ENCODE data around the gene DRG2. TPM values are rescaled to one million over a fixed set of nuclear protein-coding genes. Genes with fewer than 3 reads are reported as not detected.

DRG2 gene
- total and polyA plus RNA-seq, 10 of the 15 experiments (the other 5 are each of a cell fraction or from before 2014, with no cell fraction given) = 9.1 to 64.8 (median 45.7) TPM

GRCh38 chr17:18064053-18064452 lies 23.7 kb upstream of the DRG2 start:
- Histone ChIP-seq H4K20me1 (ENCODE audit: control insufficient read depth, insufficient read depth) (no peaks in the 10 kb centered on the region), H3K9ac (ENCODE audit: control insufficient read depth, insufficient read depth, low read length) (no peak overlapping the region), H3K79me2 (ENCODE audit: control insufficient read depth, insufficient read depth, low read length) (no peaks in the 10 kb centered on the region), H3K4me3 (no peak overlapping the region), H3K4me2 (ENCODE audit: control insufficient read depth, insufficient read depth) (no peak overlapping the region), H3K4me1 (ENCODE audit: control insufficient read depth, insufficient read depth, low read length) (no peaks in the 10 kb centered on the region), H3K9me3 (replicated peaks; ENCODE audit: control insufficient read depth, insufficient read depth, low read length) (no peaks in the 10 kb centered on the region), H3K36me3 (ENCODE audit: control insufficient read depth in 2 of 2, insufficient read depth in 2 of 2, low read length in 1 of 2) (peaks cover 0 to 8% of the 10 kb centered on the region in 2 experiments; a peak in 3 of 4 replicates), H3K27me3 (replicated peaks in 1 of 2; ENCODE audit: control insufficient read depth in 2 of 2, insufficient read depth in 2 of 2, low read length in 1 of 2) (no peaks in the 10 kb centered on the region), H3K27ac (ENCODE audit: control insufficient read depth, insufficient read depth) (no peak overlapping the region), H2AFZ (ENCODE audit: control insufficient read depth, low read depth, low read length) (no peak overlapping the region)
- ATAC-seq (no peak), DNase-seq (ENCODE audit: low read depth, low spot score) (no peak), FAIRE-seq (no peak)
- 29% methylated on average over 2 of the region's 2 CpGs for WGBS (ENCODE audit: insufficient coverage, insufficient replicate concordance, low lambda C conversion rate, missing lambda C conversion rate)
- intact Hi-C loops (cut with micrococcal nuclease; ENCODE audit: unreplicated experiment) = no loop called here
- CTCF ChIA-PET = no interaction called here
- no TSS peak for BruUV-seq (replicated peaks)
- no peak for TF ChIP-seq MXI1 (IDR thresholded peaks at IDR 0.05; ENCODE audit: low read depth, low read length)
- TF ChIP-seq ASH2L (IDR thresholded peaks at IDR 0.05; ENCODE audit: borderline replicate concordance, low read depth) = no peak
- in situ Hi-C loops (cut with MboI) = no loop called here
- RAD21 ChIA-PET (ENCODE audit: unreplicated experiment) = no interaction called here
- POLR2A ChIA-PET = no interaction called here
- SMC1A ChIA-PET (ENCODE audit: uncharacterized antibody, unreplicated experiment) = no interaction called here

GRCh38 chr17:18065546-18065945 lies 22.2 kb upstream of the DRG2 start:
- RAD21 ChIA-PET (ENCODE audit: unreplicated experiment) = no interaction called here
- Histone ChIP-seq H2AFZ (ENCODE audit: control insufficient read depth, low read depth, low read length) (no peak overlapping the region), H3K27ac (ENCODE audit: control insufficient read depth, insufficient read depth) (no peak overlapping the region), H3K4me3 (no peak overlapping the region), H3K9ac (ENCODE audit: control insufficient read depth, insufficient read depth, low read length) (no peak overlapping the region), H3K27me3 (replicated peaks in 1 of 2; ENCODE audit: control insufficient read depth in 2 of 2, insufficient read depth in 2 of 2, low read length in 1 of 2) (no peaks in the 10 kb centered on the region), H4K20me1 (ENCODE audit: control insufficient read depth, insufficient read depth) (no peaks in the 10 kb centered on the region), H3K4me2 (ENCODE audit: control insufficient read depth, insufficient read depth) (no peak overlapping the region), H3K4me1 (ENCODE audit: control insufficient read depth, insufficient read depth, low read length) (no peaks in the 10 kb centered on the region), H3K79me2 (ENCODE audit: control insufficient read depth, insufficient read depth, low read length) (no peaks in the 10 kb centered on the region), H3K36me3 (ENCODE audit: control insufficient read depth in 2 of 2, insufficient read depth in 2 of 2, low read length in 1 of 2) (peaks cover 0 to 8% of the 10 kb centered on the region in 2 experiments; a peak in 3 of 4 replicates), H3K9me3 (replicated peaks; ENCODE audit: control insufficient read depth, insufficient read depth, low read length) (no peaks in the 10 kb centered on the region)
- DNase-seq (ENCODE audit: low read depth, low spot score) = no peak
- SMC1A ChIA-PET (ENCODE audit: uncharacterized antibody, unreplicated experiment) = no interaction called here
- FAIRE-seq = no peak
- TF ChIP-seq PAX5 (IDR thresholded peaks at IDR 0.05; ENCODE audit: borderline replicate concordance, low read depth, low read length) (no peak), LARP7 (IDR thresholded peaks at IDR 0.05) (no peak), KLF5 (IDR thresholded peaks at IDR 0.05; ENCODE audit: partially characterized antibody) (no peak), SREBF2 (IDR thresholded peaks at IDR 0.05; ENCODE audit: low read length) (no peak), USF1 (IDR thresholded peaks at IDR 0.05; ENCODE audit: borderline replicate concordance, extremely low read length, insufficient read depth, low read depth, low read length) (no peak), SPI1 (IDR thresholded peaks at IDR 0.05; ENCODE audit: borderline replicate concordance, insufficient read depth, low read depth, low read length) (no peak), TBL1XR1 (IDR thresholded peaks at IDR 0.05; ENCODE audit: low read depth, low read length) (no peak), JUND (IDR thresholded peaks at IDR 0.05; ENCODE audit: low read depth, low read length) (no peak), RAD51 (IDR thresholded peaks at IDR 0.05) (no peak), NR2C2 (IDR thresholded peaks at IDR 0.05; ENCODE audit: borderline replicate concordance, control insufficient read depth, insufficient read length, low read depth) (no peak)
- intact Hi-C loops (cut with micrococcal nuclease; ENCODE audit: unreplicated experiment) (no loop called here), in situ Hi-C loops (cut with MboI) (no loop called here)
- CTCF ChIA-PET = no interaction called here
- WGBS (ENCODE audit: insufficient coverage, insufficient replicate concordance, low lambda C conversion rate, missing lambda C conversion rate) = 91% methylated on average over 11 of the region's 11 CpGs
- POLR2A ChIA-PET = no interaction called here
- BruUV-seq (replicated peaks) = no TSS peak
- ATAC-seq = no peak
